Measurements from ENCODE around the gene FBXO21.
"Not testable (repeated sequence)": the region's sequence is repeated elsewhere in the genome, so short reads cannot be mapped to it uniquely, and the experiment has no call there.

FBXO21 gene

GRCh38 chr12:117134721-117135120, 55.5 kb downstream of the FBXO21 start:
- no peak for DNase-seq (ENCODE audit: low read depth)

- no peak for DNase-seq (ENCODE audit: low read depth)
Measured at GRCh38 chr12:117134059-117134458, 56.2 kb downstream of the FBXO21 start.

- DNase-seq (ENCODE audit: low read depth) = no peak
Measured at GRCh38 chr12:117130801-117131200, 59.5 kb downstream of the FBXO21 start.

GRCh38 chr12:117129391-117129790, 60.9 kb downstream of the FBXO21 start:
- no peak for DNase-seq (ENCODE audit: low read depth)

- no peak for DNase-seq (ENCODE audit: low read depth)
Measured at GRCh38 chr12:117127933-117128823, 62.1 kb downstream of the FBXO21 start.

- DNase-seq (ENCODE audit: low read depth) = no peak
Measured at GRCh38 chr12:117126335-117126734, 63.9 kb downstream of the FBXO21 start.

GRCh38 chr12:117125767-117126166, 64.5 kb downstream of the FBXO21 start:
- DNase-seq (ENCODE audit: low read depth) = no peak

- no peak for DNase-seq (ENCODE audit: low read depth)
Measured at GRCh38 chr12:117125272-117125613, 65.0 kb downstream of the FBXO21 start.

- DNase-seq (ENCODE audit: low read depth) = no peak
Measured at GRCh38 chr12:117124421-117125271, 65.6 kb downstream of the FBXO21 start.

GRCh38 chr12:117121441-117121840, 68.8 kb downstream of the FBXO21 start:
- DNase-seq (ENCODE audit: low read depth) = no peak

GRCh38 chr12:117120787-117121186, 69.5 kb downstream of the FBXO21 start:
- DNase-seq (ENCODE audit: low read depth) = no peak

GRCh38 chr12:117119592-117120198, 70.6 kb downstream of the FBXO21 start:
- no peak for DNase-seq (ENCODE audit: low read depth)

- no peak for DNase-seq (ENCODE audit: low read depth)
Measured at GRCh38 chr12:117118838-117119591, 71.3 kb downstream of the FBXO21 start.

GRCh38 chr12:117114784-117115183, 75.5 kb downstream of the FBXO21 start:
- no peak for DNase-seq (ENCODE audit: low read depth)

- no peak for DNase-seq (ENCODE audit: low read depth)
Measured at GRCh38 chr12:117113231-117113630, 77.0 kb downstream of the FBXO21 start.

GRCh38 chr12:117111821-117112595, 78.3 kb downstream of the FBXO21 start:
- DNase-seq (ENCODE audit: low read depth) = no peak

- DNase-seq (ENCODE audit: low read depth) = no peak
Measured at GRCh38 chr12:117111386-117111785, 78.9 kb downstream of the FBXO21 start.

- DNase-seq (ENCODE audit: low read depth) = no peak
Measured at GRCh38 chr12:117109943-117110635, 80.2 kb downstream of the FBXO21 start.

- no peak for DNase-seq (ENCODE audit: low read depth)
Measured at GRCh38 chr12:117105902-117106301, 84.4 kb downstream of the FBXO21 start.

GRCh38 chr12:117104003-117104402, 86.3 kb downstream of the FBXO21 start:
- DNase-seq (ENCODE audit: low read depth) = not testable (repeated sequence)

- DNase-seq (ENCODE audit: low read depth) = no peak
Measured at GRCh38 chr12:117102800-117103181, 87.5 kb downstream of the FBXO21 start.

All from GM04504 (cell line).